Hepatocyte (in vitro differentiated cells): ENCODE measurements around the gene TTBK1. TPM values are rescaled to one million over a fixed set of nuclear protein-coding genes. Genes with fewer than 3 reads are reported as not detected.

ENCODE experiments used
- DNase-seq: peaks from one replicate; pipeline ENCODE4 v3.0.0-alpha.2; 2016; ENCODE audit warnings: low spot score
- H2AFZ ChIP-seq: fragments of 200-600 bp; sonication (generic); 2 replicates; pipeline ENCODE4 v1.6.0; 2016; ENCODE audit warnings: antibody characterized with exemption, mild to moderate bottlenecking
- H3K27ac ChIP-seq: fragments of 200-600 bp; sonication (generic); 2 replicates; pipeline ENCODE4 v1.5.1; 2016; ENCODE audit warnings: mild to moderate bottlenecking
- H3K27me3 ChIP-seq: fragments of 200-600 bp; sonication (generic); 2 replicates; pipeline ENCODE4 v1.6.1; 2016
- H3K36me3 ChIP-seq: fragments of 200-600 bp; sonication (generic); replicated peaks from 2 replicates; pipeline ENCODE4 v1.5.1; 2016; ENCODE audit warnings: low read depth; ENCODE audit not compliant: insufficient read depth
- H3K4me1 ChIP-seq: fragments of 200-600 bp; sonication (generic); 2 replicates; pipeline ENCODE4 v1.5.1; 2016; ENCODE audit warnings: mild to moderate bottlenecking, moderate library complexity; ENCODE audit not compliant: insufficient read depth
- H3K4me2 ChIP-seq: fragments of 200-600 bp; sonication (generic); 2 replicates; pipeline ENCODE4 v1.6.0; 2016
- H3K4me3 ChIP-seq: fragments of 200-600 bp; sonication (generic); 2 replicates; pipeline ENCODE4 v1.5.1; 2016; ENCODE audit warnings: mild to moderate bottlenecking
- H3K79me2 ChIP-seq: fragments of 200-600 bp; sonication (generic); 2 replicates; pipeline ENCODE4 v1.6.0; 2017; ENCODE audit warnings: mild to moderate bottlenecking
- H3K9me2 ChIP-seq: fragments of 200-600 bp; sonication (generic); replicated peaks from 2 replicates; pipeline ENCODE4 v1.6.0; 2017; ENCODE audit warnings: mild to moderate bottlenecking; ENCODE audit not compliant: insufficient read depth
- H3K9me3 ChIP-seq: fragments of 200-600 bp; sonication (generic); 2 replicates; pipeline ENCODE4 v1.5.1; 2016; ENCODE audit warnings: low read depth, mild to moderate bottlenecking
- H4K20me1 ChIP-seq: fragments of 200-600 bp; sonication (generic); 2 replicates; pipeline ENCODE4 v1.6.0; 2016; ENCODE audit warnings: mild to moderate bottlenecking; ENCODE audit not compliant: insufficient read depth, poor library complexity, severe bottlenecking
- CTCF ChIP-seq: fragments of 200-600 bp; sonication (generic); IDR thresholded peaks from 2 replicates; pipeline ENCODE4 v1.5.1; 2016; ENCODE audit warnings: antibody characterized with exemption, mild to moderate bottlenecking; ENCODE audit not compliant: poor library complexity
- EZH2 ChIP-seq: fragments of 200-600 bp; sonication (generic); IDR thresholded peaks from 2 replicates; pipeline ENCODE4 v1.6.1; 2016; ENCODE audit warnings: antibody characterized with exemption, mild to moderate bottlenecking, borderline replicate concordance
- EZH2phosphoT487 ChIP-seq: fragments of 200-600 bp; sonication (generic); IDR thresholded peaks from one replicate; pipeline ENCODE4 v1.6.1; 2018; ENCODE audit warnings: antibody characterized with exemption, mild to moderate bottlenecking, low read depth, moderate library complexity; ENCODE audit not compliant: unreplicated experiment, severe bottlenecking
- WGBS: methylation state at CpG from one replicate; pipeline ENCODE4 v1.1.6; 2016; ENCODE audit warnings: low lambda C conversion rate; ENCODE audit errors: missing lambda C conversion rate; 5-methylcytosine and 5-hydroxymethylcytosine counted together
- polyA plus RNA-seq: library from polyadenylated mRNA; unstranded; fragments of >200 nt; fragmentation: Nextera tagmentation; extraction: Ambion mirVana; gene quantifications from 2 replicates; pipeline ENCODE4 v1.2.1, GENCODE V29; 2016
- total RNA-seq: library from RNA; depleted of rRNA; stranded (reverse); fragments of >200 nt; gene quantifications from 2 replicates; pipeline ENCODE4 v1.2.3, GENCODE V29; 2014

TTBK1 gene
- total and polyA plus RNA-seq, 2 experiments from 2014 or later = 0.34 to 1.1 TPM

GRCh38 chr6:43217351-43217750, 25.9 kb upstream of the TTBK1 start:
- H3K4me3 ChIP-seq = no peak overlapping the region
- H3K4me1 ChIP-seq = no peaks in the 10 kb centered on the region
- H2AFZ ChIP-seq = no peak overlapping the region
- TF ChIP-seq EZH2 (no peak), CTCF (no peak), EZH2phosphoT487 (no peak)
- no peak overlapping the region for H3K27ac ChIP-seq
- H3K79me2 ChIP-seq = no peaks in the 10 kb centered on the region
- H3K4me2 ChIP-seq = no peak overlapping the region
- no peaks in the 10 kb centered on the region for H4K20me1 ChIP-seq
- no peaks in the 10 kb centered on the region for H3K36me3 ChIP-seq
- 96% methylated on average over 5 of the region's 5 CpGs for WGBS
- no peak for DNase-seq
- no peaks in the 10 kb centered on the region for H3K27me3 ChIP-seq
- no peaks in the 10 kb centered on the region for H3K9me2 ChIP-seq
- no peaks in the 10 kb centered on the region for H3K9me3 ChIP-seq

DNA sequence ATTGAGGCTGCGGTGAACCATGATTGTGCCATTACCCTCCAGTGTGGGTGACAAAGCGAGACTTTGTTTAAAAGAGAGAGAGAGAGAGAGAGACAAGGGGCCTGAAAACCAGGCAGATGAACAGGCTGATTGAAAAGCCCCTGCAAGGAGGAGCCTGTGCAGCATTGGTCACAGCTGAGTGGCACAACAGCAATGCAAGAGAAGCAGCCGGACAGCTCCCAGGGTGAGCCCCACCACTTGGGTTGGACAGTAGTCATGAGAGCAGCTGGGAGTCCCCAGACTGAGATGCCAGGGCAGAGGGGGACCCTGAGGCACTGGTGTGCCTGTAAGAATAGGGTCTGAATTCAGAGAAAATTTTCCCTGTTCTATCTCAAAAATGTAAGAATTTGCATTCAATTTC, 24.2 kb upstream of the TTBK1 start:
- Histone ChIP-seq H3K36me3 (no peaks in the 10 kb centered on the region), H4K20me1 (no peaks in the 10 kb centered on the region), H2AFZ (no peak overlapping the region), H3K4me2 (no peak overlapping the region), H3K9me3 (no peaks in the 10 kb centered on the region), H3K27ac (no peak overlapping the region), H3K79me2 (no peaks in the 10 kb centered on the region), H3K4me1 (no peaks in the 10 kb centered on the region), H3K4me3 (no peak overlapping the region), H3K9me2 (no peaks in the 10 kb centered on the region), H3K27me3 (no peaks in the 10 kb centered on the region)
- TF ChIP-seq CTCF (no peak), EZH2 (no peak), EZH2phosphoT487 (no peak)
- WGBS = 93% methylated on average over 3 of the region's 3 CpGs
- no peak for DNase-seq

GRCh38 chr6:43219814-43220213, 23.5 kb upstream of the TTBK1 start:
- Histone ChIP-seq H3K27me3 (no peaks in the 10 kb centered on the region), H3K27ac (no peak overlapping the region), H3K4me3 (no peak overlapping the region), H4K20me1 (no peaks in the 10 kb centered on the region), H3K79me2 (no peaks in the 10 kb centered on the region), H3K9me3 (no peaks in the 10 kb centered on the region), H3K4me1 (no peaks in the 10 kb centered on the region), H2AFZ (no peak overlapping the region), H3K9me2 (no peaks in the 10 kb centered on the region), H3K4me2 (no peak overlapping the region), H3K36me3 (no peaks in the 10 kb centered on the region)
- TF ChIP-seq EZH2phosphoT487 (no peak), EZH2 (no peak), CTCF (no peak)
- WGBS = 93% methylated on average over 7 of the region's 7 CpGs
- no peak for DNase-seq

DNA sequence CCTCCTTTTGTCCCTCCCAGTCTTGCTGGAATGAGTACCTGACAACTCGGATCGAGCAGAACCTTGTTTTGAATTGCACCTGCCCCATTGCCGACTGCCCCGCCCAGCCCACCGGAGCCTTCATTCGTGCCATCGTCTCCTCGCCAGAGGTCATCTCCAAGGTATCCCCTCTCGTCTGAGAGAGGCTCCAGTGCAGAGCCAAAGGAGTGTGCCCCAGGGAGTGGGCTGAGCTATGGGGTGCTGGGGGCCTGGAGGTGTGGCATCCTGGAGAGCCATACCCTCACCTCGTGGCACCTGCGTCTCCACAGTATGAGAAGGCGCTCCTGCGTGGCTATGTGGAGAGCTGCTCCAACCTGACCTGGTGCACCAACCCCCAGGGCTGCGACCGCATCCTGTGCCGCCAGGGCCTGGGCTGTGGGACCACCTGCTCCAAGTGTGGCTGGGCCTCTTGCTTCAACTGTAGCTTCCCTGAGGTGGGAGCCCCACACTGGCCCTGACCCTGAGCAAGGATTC, 22.8 kb upstream of the TTBK1 start:
- TF ChIP-seq EZH2phosphoT487 (no peak), CTCF (no peak), EZH2 (no peak)
- no peaks in the 10 kb centered on the region for H3K27me3 ChIP-seq
- no peaks in the 10 kb centered on the region for H3K79me2 ChIP-seq
- 92% methylated on average over 16 of the region's 16 CpGs for WGBS
- H3K9me2 ChIP-seq = no peaks in the 10 kb centered on the region
- no peaks in the 10 kb centered on the region for H3K9me3 ChIP-seq
- no peaks in the 10 kb centered on the region for H3K36me3 ChIP-seq
- H3K27ac ChIP-seq = no peak overlapping the region
- DNase-seq = no peak
- no peaks in the 10 kb centered on the region for H4K20me1 ChIP-seq
- H2AFZ ChIP-seq = no peak overlapping the region
- H3K4me1 ChIP-seq = no peaks in the 10 kb centered on the region
- H3K4me3 ChIP-seq = no peak overlapping the region
- no peak overlapping the region for H3K4me2 ChIP-seq
